Keratinocyte (primary cell): Measurements from ENCODE around the gene DHRS12.

Source experiments
- CTCF ChIP-seq, 3 experiments: IDR thresholded peaks in 1 of 3; conservative IDR thresholded peaks in 1 of 3; optimal IDR thresholded peaks in 1 of 3; 2 replicates in 2 of 3; 3 replicates in 1 of 3; pipeline versions ENCODE3 to v1.5.1; 2011; ENCODE audit warnings: low read length in 3 of 3, mild to moderate bottlenecking in 3 of 3, moderate library complexity in 2 of 3, control low read depth in 1 of 3, inconsistent platforms in 1 of 3; ENCODE audit not compliant: insufficient read depth in 2 of 3; ENCODE audit errors: extremely low read depth in 1 of 3
- EZH2 ChIP-seq: IDR thresholded peaks from one replicate; pipeline ENCODE4 v1.6.1; 2012; ENCODE audit warnings: inconsistent platforms, mild to moderate bottlenecking, low read length, moderate library complexity

GRCh38 chr13:51804295-51805172 lies 571 bp upstream of the DHRS12 start:
- TF ChIP-seq CTCF (optimal IDR thresholded peaks at IDR 0.05 in 1 of 3, IDR thresholded peaks at IDR 0.05 in 1 of 3, conservative IDR thresholded peaks at IDR 0.05 in 1 of 3; ENCODE audit: extremely low read depth in 1 of 3, insufficient read depth in 2 of 3, low read length in 3 of 3) (no peak), EZH2 (no peak)
